Neural progenitor cell (in vitro differentiated cells): ENCODE results near the gene CPT1B.

ENCODE experiments used
- CTCF ChIP-seq: fragments of 200-600 bp; sonication (generic); IDR thresholded peaks from 2 replicates; pipeline ENCODE4 v1.5.1; 2017; ENCODE audit warnings: antibody characterized with exemption, mild to moderate bottlenecking
- EZH2phosphoT487 ChIP-seq: fragments of 200-600 bp; sonication (generic); IDR thresholded peaks from 2 replicates; pipeline ENCODE4 v1.6.1; 2017; ENCODE audit warnings: antibody characterized with exemption

GRCh38 chr22:50560034-50560433, 18.2 kb downstream of the CPT1B start:
- TF ChIP-seq CTCF: no peak
- no peak for TF ChIP-seq EZH2phosphoT487
